H7 (cell line): ENCODE results near the gene RASGRF1. TPM values are rescaled to one million over a fixed set of nuclear protein-coding genes. Genes with fewer than 3 reads are reported as not detected.
"Not testable (repeated sequence)": the region's sequence is repeated elsewhere in the genome, so short reads cannot be mapped to it uniquely, and the experiment has no call there.

Experiments
- DNase-seq: peaks from one replicate; pipeline ENCODE4 v3.0.0; 2012
- H3K27me3 ChIP-seq: 2 replicates; pipeline ENCODE4 v1.6.0; 2011; ENCODE audit warnings: mild to moderate bottlenecking, low read length; ENCODE audit not compliant: control insufficient read depth, insufficient read depth
- H3K36me3 ChIP-seq: replicated peaks from 2 replicates; pipeline ENCODE4 v1.5.1; 2011; ENCODE audit warnings: low read length; ENCODE audit not compliant: control insufficient read depth, insufficient read depth
- H3K4me3 ChIP-seq: 2 replicates; pipeline ENCODE4 v1.5.1; 2011; ENCODE audit warnings: low read depth, mild to moderate bottlenecking, control low read depth, low read length, moderate library complexity; ENCODE audit not compliant: insufficient read depth
- total RNA-seq: library from RNA; depleted of rRNA; stranded (reverse); fragments of >200 nt; shearing (Covaris generic); gene quantifications from 2 replicates; pipeline ENCODE4 v1.2.3, GENCODE V29; 2014

RASGRF1 gene
- total RNA-seq, 1 experiment from 2014 or later = 0.14 TPM

GRCh38 chr15:79027532-79028410 lies 62.8 kb downstream of the RASGRF1 start:
- no peak for DNase-seq
- Histone ChIP-seq H3K4me3 (no peak overlapping the region), H3K36me3 (no peaks in the 10 kb centered on the region), H3K27me3 (no peaks in the 10 kb centered on the region)

GRCh38 chr15:79025802-79026201 lies 64.8 kb downstream of the RASGRF1 start:
- DNase-seq = no peak

GRCh38 chr15:79025201-79025600 lies 65.4 kb downstream of the RASGRF1 start:
- DNase-seq = no peak
- Histone ChIP-seq H3K36me3 (no peaks in the 10 kb centered on the region), H3K27me3 (no peaks in the 10 kb centered on the region), H3K4me3 (no peak overlapping the region)

More at GRCh38 chr15:79025802-79026201, 64.8 kb downstream of the RASGRF1 start:
- no peaks in the 10 kb centered on the region for H3K36me3 ChIP-seq
- H3K27me3 ChIP-seq = no peaks in the 10 kb centered on the region
- H3K4me3 ChIP-seq = no peak overlapping the region

GRCh38 chr15:79024493-79024892 lies 66.1 kb downstream of the RASGRF1 start:
- H3K36me3 ChIP-seq, H3K4me3 ChIP-seq, H3K27me3 ChIP-seq, DNase-seq: not testable (repeated sequence)

- H3K4me3 ChIP-seq = no peak overlapping the region
- H3K36me3 ChIP-seq = no peaks in the 10 kb centered on the region
- no peak for DNase-seq
- H3K27me3 ChIP-seq = no peaks in the 10 kb centered on the region
Observed at GRCh38 chr15:79023918-79024317, 66.7 kb downstream of the RASGRF1 start.

GRCh38 chr15:79023546-79023890 lies 67.1 kb downstream of the RASGRF1 start:
- H3K27me3 ChIP-seq = no peaks in the 10 kb centered on the region
- no peak overlapping the region for H3K4me3 ChIP-seq
- H3K36me3 ChIP-seq = no peaks in the 10 kb centered on the region
- DNase-seq = no peak

GRCh38 chr15:79018960-79019359 lies 71.6 kb downstream of the RASGRF1 start:
- Histone ChIP-seq H3K36me3 (no peaks in the 10 kb centered on the region), H3K27me3 (no peaks in the 10 kb centered on the region), H3K4me3 (no peak overlapping the region)
- DNase-seq = no peak

- H3K36me3 ChIP-seq = no peaks in the 10 kb centered on the region
- H3K4me3 ChIP-seq = no peak overlapping the region
- DNase-seq = no peak
- no peaks in the 10 kb centered on the region for H3K27me3 ChIP-seq
Observed at GRCh38 chr15:79017953-79018352, 72.6 kb downstream of the RASGRF1 start.

GRCh38 chr15:79016527-79017170 lies 73.9 kb downstream of the RASGRF1 start:
- DNase-seq = no peak
- Histone ChIP-seq H3K4me3 (no peak overlapping the region), H3K27me3 (no peaks in the 10 kb centered on the region), H3K36me3 (no peaks in the 10 kb centered on the region)

GRCh38 chr15:79015416-79015815 lies 75.2 kb downstream of the RASGRF1 start:
- Histone ChIP-seq H3K36me3 (no peaks in the 10 kb centered on the region), H3K27me3 (no peaks in the 10 kb centered on the region), H3K4me3 (no peak overlapping the region)
- no peak for DNase-seq

GRCh38 chr15:79010278-79010677 lies 80.3 kb downstream of the RASGRF1 start:
- no peak overlapping the region for H3K4me3 ChIP-seq

GRCh38 chr15:79009379-79009778 lies 81.2 kb downstream of the RASGRF1 start:
- Histone ChIP-seq H3K36me3 (no peaks in the 10 kb centered on the region), H3K27me3 (peaks cover 9% of the 10 kb centered on the region)
- no peak for DNase-seq

More at GRCh38 chr15:79010278-79010677, 80.3 kb downstream of the RASGRF1 start:
- DNase-seq = no peak
- H3K36me3 ChIP-seq = no peaks in the 10 kb centered on the region
- peaks cover 7% of the 10 kb centered on the region for H3K27me3 ChIP-seq

GRCh38 chr15:79008659-79009058 lies 81.9 kb downstream of the RASGRF1 start:
- H3K36me3 ChIP-seq = no peaks in the 10 kb centered on the region
- H3K4me3 ChIP-seq = no peak overlapping the region
- no peak for DNase-seq
- peaks cover 9% of the 10 kb centered on the region for H3K27me3 ChIP-seq

More at GRCh38 chr15:79009379-79009778, 81.2 kb downstream of the RASGRF1 start:
- no peak overlapping the region for H3K4me3 ChIP-seq

- peak; percentile 82 for DNase-seq
- no peak overlapping the region for H3K4me3 ChIP-seq
- no peaks in the 10 kb centered on the region for H3K36me3 ChIP-seq
- peaks cover 9% of the 10 kb centered on the region for H3K27me3 ChIP-seq
Observed at GRCh38 chr15:79007066-79007465, 83.5 kb downstream of the RASGRF1 start.

- Histone ChIP-seq H3K4me3 (no peak overlapping the region), H3K36me3 (no peaks in the 10 kb centered on the region), H3K27me3 (peaks cover 9% of the 10 kb centered on the region)
- DNase-seq = no peak
Observed at GRCh38 chr15:79006071-79006470, 84.5 kb downstream of the RASGRF1 start.
